Measurements from ENCODE around the gene TRAK2.
"Not testable (repeated sequence)": the region's sequence is repeated elsewhere in the genome, so short reads cannot be mapped to it uniquely, and the experiment has no call there.

TRAK2 gene, protein sequence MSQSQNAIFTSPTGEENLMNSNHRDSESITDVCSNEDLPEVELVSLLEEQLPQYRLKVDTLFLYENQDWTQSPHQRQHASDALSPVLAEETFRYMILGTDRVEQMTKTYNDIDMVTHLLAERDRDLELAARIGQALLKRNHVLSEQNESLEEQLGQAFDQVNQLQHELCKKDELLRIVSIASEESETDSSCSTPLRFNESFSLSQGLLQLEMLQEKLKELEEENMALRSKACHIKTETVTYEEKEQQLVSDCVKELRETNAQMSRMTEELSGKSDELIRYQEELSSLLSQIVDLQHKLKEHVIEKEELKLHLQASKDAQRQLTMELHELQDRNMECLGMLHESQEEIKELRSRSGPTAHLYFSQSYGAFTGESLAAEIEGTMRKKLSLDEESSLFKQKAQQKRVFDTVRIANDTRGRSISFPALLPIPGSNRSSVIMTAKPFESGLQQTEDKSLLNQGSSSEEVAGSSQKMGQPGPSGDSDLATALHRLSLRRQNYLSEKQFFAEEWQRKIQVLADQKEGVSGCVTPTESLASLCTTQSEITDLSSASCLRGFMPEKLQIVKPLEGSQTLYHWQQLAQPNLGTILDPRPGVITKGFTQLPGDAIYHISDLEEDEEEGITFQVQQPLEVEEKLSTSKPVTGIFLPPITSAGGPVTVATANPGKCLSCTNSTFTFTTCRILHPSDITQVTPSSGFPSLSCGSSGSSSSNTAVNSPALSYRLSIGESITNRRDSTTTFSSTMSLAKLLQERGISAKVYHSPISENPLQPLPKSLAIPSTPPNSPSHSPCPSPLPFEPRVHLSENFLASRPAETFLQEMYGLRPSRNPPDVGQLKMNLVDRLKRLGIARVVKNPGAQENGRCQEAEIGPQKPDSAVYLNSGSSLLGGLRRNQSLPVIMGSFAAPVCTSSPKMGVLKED

DNA sequence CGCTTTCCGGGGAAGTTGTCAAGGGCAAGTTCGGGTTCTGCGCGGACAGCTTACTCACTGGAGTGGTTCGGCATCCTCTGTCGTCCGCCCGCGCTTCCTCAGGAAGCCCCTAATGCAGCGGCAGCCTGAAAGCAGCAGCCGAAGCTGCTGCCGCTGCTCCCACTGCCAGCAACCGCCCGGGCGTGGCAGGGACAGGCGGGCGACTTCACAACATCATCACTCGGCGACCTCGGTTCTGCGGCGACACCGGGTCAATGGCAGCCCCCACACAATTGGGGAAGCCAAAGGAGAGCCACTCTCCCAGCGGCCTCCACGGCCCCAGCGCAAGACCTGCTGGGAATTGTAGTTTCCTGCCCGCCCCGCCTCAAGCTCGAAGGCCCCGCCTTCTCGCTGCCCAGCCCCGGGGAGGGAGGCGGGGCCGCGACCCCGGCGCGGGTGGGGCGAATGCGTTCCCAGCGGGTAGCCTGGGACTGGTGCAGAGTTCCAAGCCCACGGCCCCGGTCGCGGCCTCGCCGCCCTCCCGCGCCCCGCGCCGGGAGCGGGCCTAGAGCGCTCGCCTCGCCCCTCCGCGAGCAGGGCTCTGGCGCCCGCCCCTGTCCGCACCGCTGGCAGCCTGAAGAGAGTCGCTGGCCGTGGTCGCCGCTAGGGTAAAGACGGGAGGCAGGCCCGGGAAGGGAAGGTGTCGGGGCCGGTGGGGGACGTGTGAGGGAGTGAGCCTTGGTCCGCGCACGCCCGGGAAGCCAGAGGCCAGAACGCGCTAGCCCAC lies at the start of gene TRAK2, which contains the start of gene STRADB:
Gene TRAK2 (minus strand): TSS at position 167 of the 766 bp plus-strand sequence. CDS start 30,951 bp downstream, outside the sequence.
Gene STRADB (plus strand): TSS at position 449 of the 766 bp plus-strand sequence. CDS start 3,101 bp downstream, outside the sequence.
- DNase-seq: peak; percentile 96

DNA sequence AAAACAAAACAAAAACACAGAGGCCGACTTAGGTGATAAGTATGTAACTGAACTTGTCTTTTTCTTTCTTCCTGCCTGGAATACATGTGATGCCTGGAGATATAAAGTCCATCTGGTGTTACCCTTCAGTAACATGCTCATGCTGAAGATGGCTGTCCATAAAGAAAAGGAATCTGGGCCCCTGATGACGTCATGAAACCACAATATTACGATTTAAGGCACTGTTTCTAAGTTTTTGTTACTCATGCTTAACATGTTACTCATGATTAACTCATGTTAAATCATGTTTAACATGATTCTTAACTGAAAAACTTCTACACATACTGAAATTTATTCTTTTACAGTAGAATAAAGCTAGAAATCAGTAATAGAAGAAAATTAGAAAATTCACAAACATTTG lies 49.3 kb upstream of the TRAK2 start:
- DNase-seq: no peak

DNA sequence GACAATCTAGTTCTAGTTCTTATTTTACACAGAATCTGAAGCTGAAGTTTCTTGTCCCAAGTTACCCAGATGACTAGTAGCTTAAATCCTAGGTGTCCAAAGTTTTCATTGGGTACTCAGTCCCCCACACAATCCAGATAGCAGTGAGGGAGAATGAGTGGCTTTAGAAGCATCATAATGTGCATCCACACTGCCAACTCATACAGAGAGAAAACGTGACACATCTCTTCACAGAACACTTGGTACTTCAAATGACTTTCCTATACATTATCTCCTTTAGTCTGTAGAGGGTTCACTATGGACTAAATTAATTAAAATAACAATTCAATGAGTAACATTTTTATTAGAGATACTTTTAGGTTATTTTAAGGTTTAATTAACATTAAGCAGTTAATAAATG lies 45.5 kb upstream of the TRAK2 start:
- DNase-seq: no peak

DNA sequence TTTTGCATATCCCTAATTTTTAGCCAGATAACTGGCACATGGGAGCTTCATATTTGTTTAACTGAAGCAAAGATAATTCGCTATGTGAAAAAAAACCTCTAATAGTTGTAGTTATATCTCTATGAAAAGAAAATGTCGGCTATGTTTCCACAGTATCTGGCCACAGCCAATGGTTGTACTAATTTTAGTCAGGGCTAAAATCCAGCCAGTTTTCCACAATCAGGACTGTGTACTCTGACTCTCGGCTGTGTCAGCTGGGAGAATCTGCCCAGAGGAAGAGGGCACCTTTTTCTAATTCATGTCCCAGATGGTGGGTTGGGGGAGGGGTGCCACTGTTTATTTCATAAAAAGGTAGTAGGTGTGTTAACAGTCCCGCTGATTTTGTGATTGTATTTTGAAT lies 39.0 kb upstream of the TRAK2 start:
- DNase-seq: no peak

DNA sequence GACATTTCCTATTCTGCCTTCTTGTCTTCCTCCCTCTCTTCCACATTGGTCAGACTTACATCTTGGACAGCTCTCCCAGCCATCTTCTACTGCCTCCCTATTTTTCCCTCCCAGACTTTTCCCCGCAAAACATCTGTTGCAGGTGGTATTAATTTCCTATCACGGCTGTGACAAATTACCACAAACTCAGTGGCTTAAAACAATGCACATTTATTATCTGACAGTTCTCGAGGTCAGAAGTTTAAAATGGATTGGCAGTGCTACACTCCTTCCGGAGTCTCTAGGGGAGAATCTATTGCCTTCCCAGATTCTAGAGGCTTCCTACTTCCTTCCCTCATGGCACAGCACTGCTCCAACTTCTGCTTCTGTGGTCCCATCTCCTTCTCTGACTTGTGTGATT lies 33.5 kb upstream of the TRAK2 start:
- DNase-seq: no peak

DNA sequence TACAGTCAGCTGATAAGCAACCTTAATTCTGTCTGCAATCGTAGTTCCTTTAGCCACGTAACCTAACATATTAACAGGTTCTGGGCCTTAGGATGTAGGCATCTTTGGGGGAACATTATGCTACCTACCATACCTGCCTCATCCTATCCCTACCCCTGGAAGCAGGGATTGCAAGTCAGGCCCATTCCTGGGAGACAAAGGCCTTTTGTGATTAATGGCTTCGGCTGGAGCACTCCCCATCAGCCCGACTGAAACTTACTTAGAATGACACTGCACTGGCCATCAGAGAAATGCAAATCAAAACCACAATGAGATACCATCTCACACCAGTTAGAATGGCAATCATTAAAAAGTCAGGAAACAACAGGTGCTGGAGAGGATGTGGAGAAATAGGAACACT lies 32.5 kb upstream of the TRAK2 start:
- DNase-seq: not testable (repeated sequence)

DNA sequence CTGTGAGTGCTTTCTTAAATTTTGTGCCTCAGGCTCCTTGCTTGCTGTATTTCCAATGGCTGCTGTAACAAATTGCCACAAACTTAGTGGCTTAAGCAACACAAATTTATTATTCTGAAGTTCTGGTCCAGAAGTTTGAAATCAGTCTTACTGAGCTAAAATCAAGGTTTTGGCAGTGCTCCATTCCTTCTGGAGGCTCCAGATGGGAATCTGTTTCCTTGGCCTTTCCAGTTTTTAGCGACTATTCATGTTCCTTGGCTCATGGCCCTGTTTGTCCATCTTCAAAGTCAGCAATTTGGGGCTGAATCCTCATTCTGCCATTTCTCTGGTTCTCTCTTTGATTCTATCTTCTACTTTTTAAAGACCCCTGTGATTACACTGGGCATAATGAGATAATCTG lies 32.1 kb upstream of the TRAK2 start:
- DNase-seq: no peak

DNA sequence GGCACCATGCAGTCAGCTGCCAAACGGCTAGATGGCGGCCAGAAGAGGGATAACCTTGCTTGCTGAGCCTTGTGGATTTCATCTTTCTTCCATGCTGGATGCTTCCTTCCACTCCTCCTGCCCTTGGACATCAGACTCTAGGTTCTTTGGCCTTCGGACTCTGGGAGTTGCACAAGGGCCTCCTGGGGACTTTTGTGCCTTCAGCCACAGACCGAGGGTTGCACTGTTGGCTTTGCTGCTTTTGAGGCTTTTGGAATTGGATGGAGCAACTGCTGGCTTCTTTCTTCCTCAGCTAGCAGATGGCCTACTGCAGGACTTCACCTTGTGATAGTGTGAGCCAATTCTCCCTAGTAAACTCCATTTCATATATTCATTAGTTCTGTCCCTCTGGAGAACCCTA lies 31.3 kb upstream of the TRAK2 start:
- no peak for DNase-seq

DNA sequence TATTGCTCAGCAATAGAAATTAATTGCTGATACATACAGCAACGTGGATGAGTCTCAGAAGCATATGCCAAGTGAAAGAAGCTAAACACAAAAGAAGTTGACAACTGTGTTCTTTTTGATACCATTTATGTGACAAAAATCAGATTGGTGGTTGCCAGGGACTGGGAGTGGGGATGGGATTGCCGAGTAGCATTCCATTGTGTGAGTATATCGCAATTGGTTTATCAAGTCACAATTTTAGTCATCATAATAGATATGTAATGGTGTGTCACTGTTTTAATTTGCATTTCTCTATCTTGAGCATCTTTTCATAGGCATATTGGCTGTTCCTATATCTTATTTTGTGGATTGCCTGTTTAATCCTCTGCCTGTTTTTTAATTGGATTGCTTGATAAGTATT lies 21.2 kb upstream of the TRAK2 start:
- no peak for DNase-seq

DNA sequence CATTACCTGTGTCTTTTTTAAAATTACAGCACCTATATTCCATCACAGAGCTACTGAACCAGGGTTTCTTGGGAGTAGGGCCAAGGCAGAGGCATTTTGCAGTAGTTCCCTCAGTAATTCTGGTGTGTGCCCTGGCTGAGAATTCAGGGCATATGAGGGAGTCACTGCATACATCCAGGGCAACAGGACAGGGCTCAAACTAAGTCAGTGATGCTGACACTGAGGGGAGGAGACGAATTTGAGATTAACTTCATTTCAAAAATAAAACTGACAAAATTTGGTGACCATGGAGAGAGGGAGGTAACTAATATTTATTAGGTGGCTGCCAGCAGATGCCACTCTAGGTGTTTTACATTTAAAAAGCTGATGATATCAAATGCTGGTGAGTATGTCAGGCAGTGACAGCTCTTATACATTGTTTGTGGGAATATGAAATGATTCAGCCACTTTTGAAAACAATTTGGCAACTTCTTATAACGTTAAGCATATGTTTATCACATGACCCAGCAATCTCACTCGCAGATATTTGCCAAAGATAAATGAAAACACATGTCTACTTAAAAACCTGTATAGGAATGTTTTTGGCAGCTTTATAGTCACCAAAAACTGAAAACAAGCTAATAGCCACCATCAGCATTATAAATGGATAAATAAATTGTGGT lies 20.6 kb upstream of the TRAK2 start:
- DNase-seq: no peak

DNA sequence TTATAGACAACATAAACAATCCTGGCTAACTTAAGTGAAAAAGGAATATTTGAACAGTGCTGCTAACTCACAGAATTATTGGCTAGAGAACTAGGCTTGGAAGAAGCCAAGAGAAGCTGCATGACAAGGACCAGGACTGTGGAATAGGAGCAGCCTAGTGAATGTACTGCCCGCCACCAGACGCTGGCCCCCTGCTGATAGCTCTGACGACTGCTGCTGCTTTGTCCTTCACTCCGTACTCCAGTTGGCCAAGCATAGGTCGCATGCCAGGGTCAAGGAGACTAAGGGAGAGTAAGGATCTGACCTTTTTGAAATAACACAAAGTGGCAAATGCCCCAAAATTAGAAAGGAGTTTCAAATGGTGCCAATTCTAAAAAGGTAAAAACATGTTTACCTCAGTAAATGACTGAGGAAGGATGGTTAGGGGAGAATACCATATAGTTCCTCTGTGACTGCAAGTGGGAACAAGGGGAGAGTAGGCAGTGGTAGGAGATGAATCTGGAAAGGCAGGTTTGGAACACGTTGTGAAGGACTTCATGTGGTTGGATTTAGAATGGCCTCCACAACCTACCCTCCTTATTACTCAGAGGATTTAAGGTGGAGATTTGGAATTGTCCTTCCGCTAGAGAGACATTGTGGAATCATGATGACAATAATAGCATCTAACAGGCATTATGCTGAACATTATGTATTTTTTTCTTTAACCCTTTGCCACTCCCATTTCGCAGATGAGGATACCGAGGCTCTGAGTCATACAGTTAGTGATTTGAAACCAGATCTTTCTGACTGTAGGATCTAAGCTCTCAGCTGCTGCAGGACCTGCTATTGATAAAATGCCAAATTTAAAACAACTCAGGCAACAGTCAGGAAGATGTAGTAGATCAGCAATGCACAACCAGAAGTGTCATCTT lies 19.8 kb upstream of the TRAK2 start:
- no peak for DNase-seq

DNA sequence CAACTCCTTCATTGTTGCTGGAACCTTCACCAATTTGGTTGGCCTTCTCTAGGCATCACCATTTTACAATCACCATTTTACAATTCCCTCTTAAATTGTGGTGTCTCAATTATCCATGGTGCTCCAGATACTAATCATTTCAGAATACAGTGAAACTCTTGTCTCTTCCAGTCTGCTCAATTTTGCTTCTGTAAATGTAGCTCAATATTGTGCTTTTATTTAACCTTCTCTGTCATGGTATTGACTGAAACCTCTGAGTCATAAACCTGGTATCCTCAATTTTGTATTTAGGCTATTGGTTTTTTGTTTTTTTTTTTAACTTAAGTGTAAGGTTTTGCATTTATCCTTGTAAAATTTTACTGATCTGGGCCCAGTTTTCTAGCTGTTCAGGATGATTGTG lies 16.4 kb upstream of the TRAK2 start:
- DNase-seq: no peak

DNA sequence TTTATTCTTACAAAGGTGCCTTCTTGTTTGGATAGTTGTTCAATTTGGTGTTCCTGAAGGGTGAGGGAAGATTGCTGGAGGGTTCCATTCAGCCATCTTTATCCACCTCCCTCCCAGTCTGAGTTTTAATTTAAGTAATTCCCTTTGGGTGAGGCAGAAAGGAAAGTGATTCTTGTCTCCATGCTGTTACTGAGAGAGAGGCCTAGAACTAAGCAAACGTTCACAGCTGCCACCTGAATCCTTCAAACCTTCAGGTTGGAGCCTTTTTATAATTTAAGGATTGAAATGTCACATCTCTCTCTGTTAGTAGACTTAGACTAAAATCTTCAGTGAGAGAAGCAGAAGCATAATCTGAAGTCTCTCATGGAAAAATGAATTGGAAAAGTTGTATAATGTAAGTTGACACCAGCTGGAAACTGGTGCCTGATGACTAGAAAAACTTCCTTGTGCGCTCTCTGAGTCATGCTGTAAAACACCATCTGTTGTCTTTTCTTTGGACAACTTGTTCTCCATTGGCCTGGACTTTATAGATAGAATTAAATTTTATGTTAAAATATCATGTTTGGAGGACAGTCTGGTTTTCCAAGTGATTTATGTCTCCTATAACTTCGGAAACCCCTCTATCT lies 14.9 kb upstream of the TRAK2 start:
- DNase-seq: no peak

DNA sequence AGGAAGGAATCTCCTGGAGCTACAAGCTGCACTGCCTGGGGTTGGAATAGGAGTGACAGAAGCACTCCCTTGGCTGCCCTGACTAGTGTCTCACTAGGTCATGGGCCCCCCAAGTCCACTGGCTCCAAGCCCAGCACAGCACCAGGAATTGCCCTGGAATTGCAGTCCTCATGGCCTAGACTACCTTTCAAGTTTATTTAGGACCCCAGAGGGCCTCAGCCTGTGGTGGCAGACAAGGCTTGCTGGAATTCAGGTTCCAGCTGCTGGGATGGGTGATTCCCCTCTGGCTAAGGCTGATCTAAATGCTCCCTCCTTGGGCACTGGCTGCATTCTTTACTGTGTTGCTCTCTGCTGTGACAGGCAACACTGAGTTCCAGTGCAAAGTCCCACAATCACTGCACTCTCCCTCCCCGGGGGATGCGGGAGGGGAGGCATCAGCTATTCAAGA lies 14.3 kb upstream of the TRAK2 start:
- peak; percentile 52 for DNase-seq

DNA sequence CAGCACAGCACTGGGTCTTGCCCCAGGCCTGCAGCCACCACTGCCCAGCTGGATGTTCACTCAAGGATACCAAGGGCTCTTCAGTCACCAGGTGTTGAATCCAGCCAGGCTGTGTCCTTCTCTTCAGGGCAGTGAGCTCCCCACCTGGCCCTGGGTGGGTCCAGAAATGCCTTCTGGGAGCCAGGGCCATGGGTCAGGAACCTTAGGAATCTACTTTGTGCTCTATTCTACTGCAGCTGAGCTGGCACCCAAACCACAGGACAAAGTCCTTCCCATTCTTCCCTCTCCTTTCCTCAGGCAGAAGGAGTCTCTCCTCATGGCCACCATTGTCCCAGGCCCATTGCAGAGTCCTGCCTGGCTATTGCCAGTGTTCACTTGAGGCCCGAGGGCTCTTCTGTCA lies 13.3 kb upstream of the TRAK2 start:
- no peak for DNase-seq

DNA sequence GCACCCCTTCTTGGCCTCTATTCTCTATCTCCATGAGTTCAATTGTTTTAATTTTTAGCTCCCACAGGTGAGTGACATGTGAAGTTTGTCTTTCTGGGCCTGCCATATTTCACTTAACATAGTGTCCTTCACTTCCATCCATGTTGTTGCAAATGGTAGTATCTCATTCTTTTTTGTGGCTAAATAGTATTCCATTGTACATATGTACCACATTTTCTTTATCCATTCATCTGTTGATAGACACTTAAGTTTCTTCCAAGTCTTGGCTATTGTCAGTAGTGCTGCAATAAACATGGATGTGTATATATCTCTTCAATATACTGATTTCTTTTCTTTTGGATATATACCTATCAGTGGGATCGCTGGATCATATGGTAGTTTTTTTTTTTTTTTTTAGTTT lies 9.3 kb upstream of the TRAK2 start:
- DNase-seq: no peak

DNA sequence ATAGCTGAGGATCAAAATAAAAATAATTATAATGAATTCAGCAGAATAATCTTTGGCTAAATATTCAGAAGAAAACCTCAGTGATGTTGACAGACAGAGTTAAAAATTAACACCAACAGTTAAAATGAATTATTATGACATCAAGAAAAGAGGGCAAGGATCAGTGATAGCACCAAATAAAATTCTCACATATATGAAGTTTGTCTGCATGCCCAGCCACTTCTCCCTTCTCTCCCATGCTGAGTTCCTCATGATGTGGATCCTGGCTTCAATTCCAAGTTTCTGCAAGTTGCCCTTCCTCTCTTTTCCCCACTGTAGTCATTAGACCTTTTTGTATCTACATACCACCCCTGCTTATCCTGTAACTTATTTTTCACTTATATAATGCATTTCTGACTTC lies 7.1 kb upstream of the TRAK2 start:
- DNase-seq: no peak

DNA sequence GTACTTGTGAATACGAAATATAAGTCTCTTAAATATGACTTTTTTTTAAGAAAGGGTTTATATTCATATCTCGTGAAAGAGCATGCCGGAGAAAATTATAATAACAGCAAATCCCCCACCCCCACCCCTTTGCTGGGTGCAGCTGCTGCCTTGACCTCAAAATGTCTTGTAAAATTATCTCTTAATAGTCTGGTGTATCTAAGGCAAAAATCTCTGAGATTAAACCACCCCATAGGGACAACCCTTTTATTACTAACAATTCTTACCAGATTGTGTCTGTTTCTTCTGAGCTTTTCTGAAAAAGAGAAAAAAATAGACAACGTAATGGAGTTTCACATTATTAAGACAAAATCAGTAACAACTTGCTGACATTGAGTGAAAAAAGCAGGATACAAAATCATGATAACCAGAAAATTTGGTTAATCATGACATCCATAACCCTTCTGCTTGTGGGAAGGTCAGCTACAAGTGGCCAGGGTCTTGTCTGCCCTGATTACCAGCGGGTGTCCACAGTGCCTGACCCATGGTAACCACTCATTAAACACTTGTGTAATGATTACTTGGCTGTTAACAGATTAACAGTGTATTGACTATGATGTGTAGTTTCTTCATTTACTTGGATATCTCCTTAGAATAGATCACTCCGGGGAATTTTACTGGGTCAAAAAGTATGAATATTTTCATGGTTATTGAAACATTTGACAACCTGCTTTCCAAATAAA lies 1.8 kb upstream of the TRAK2 start:
- DNase-seq: no peak

DNA sequence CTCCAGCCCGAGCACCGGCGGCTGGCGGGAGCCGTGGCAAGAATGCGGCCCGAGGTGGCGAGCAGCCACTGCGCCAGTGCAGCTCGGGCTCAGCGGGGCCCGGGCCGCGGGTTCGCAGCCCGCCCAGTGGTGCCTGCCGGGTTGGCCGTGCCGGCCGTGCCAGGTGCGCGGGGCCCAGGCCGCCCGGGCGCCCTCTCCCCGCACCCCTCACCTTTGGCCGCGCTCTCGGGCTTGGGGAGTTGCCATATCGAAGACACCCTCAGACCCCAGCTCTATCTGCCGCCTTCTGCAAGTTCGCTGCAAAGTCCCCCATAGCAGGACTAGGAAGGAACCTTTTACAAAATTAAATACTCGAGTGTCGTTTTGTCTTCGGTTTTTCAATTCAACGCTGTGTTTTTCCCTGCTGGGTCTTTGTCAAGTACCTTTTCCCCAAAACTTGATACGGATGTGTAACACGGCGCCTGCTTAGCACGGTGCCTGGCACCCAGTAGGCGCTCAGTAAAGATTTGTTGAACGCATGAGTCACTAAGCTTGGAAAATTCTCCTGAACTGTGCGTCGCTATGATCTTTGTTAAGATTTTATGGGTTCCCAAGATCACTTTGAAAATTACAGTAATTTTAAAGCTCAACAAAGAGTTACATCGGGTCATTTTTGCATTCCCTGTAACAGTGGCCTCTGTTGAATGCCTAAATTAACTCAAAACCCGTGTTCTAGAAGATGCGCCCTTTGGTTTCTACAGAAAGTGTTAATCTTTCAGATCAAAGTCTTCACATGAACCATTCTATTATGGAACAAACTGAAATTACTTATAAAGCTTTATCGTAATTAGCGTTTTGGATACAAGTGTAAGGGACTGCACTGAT lies 1.0 kb upstream of the TRAK2 start:
- peak; percentile 34 for DNase-seq
